GM12878 (cell line): Measurements from ENCODE around the gene ATP5MK. TPM values are rescaled to one million over a fixed set of nuclear protein-coding genes. Genes with fewer than 3 reads are reported as not detected.

Experiments
- ATAC-seq: fragments of 200-7000 bp; cut with Tn5 transposase; 3 replicates; pipeline ENCODE4 v1.9.1; 2020; ENCODE audit warnings: mild to moderate bottlenecking, moderate library complexity
- BruUV-seq: library from RNA; stranded (reverse); fragments of 400-500 nt; replicated peaks from 2 replicates; lab custom pipeline; 2021; lab: Mats Ljungman, UMichigan
- CTCF ChIA-PET: fragments of 300-600 bp; sonication (Branson Sonifier 250); formaldehyde crosslinking; extraction: SDS; loops from one replicate; lab custom pipeline; 2021; ENCODE audit warnings: inconsistent platforms; lab: Yijun Ruan, JAX
- POLR2A ChIA-PET: fragments of 350-600 bp; formaldehyde crosslinking; extraction: SDS; loops from one replicate; lab custom pipeline; 2021; ENCODE audit warnings: inconsistent platforms; lab: Charles Lee
- RAD21 ChIA-PET: fragments of 300-600 bp; sonication (Branson Sonifier 250); formaldehyde crosslinking; loops from one replicate; lab custom pipeline; 2023; ENCODE audit warnings: antibody characterized with exemption; ENCODE audit not compliant: unreplicated experiment; lab: Charles Lee
- SMC1A ChIA-PET: fragments of 300-600 bp; sonication (Branson Sonifier 250); formaldehyde crosslinking; loops from one replicate; lab custom pipeline; 2023; ENCODE audit not compliant: unreplicated experiment, uncharacterized antibody; lab: Charles Lee
- DNase-seq: peaks from one replicate; pipeline ENCODE4 v3.0.0-alpha.2; 2011; ENCODE audit warnings: low read depth, low spot score
- FAIRE-seq: peaks from 3 replicates; lab custom pipeline; 2011; peaks lifted over from hg19 to GRCh38; lab: Jason Lieb, UNC
- H2AFZ ChIP-seq: 2 replicates; pipeline ENCODE4 v1.6.0; 2011; ENCODE audit warnings: low read depth, low read length, control low read depth; ENCODE audit not compliant: control insufficient read depth
- H3K27ac ChIP-seq: 2 replicates; pipeline ENCODE4 v1.5.1; 2011; ENCODE audit warnings: control low read depth; ENCODE audit not compliant: control insufficient read depth, insufficient read depth
- H3K27me3 ChIP-seq, 2 experiments: replicated peaks in 1 of 2; 2 replicates each; pipeline versions ENCODE4 v1.6.0 to v1.6.1; 2011; ENCODE audit warnings: low read length in 1 of 2; ENCODE audit not compliant: control insufficient read depth in 2 of 2, insufficient read depth in 2 of 2
- H3K36me3 ChIP-seq, 2 experiments: 2 replicates each; pipeline ENCODE4 v1.5.1; 2011; ENCODE audit warnings: low read length in 1 of 2; ENCODE audit not compliant: control insufficient read depth in 2 of 2, insufficient read depth in 2 of 2
- H3K4me1 ChIP-seq: 2 replicates; pipeline ENCODE4 v1.6.1; 2011; ENCODE audit warnings: mild to moderate bottlenecking, low read length, moderate library complexity, mixed read lengths; ENCODE audit not compliant: control insufficient read depth, insufficient read depth
- H3K4me2 ChIP-seq: 2 replicates; pipeline ENCODE4 v1.6.0; 2011; ENCODE audit warnings: control low read depth; ENCODE audit not compliant: control insufficient read depth, insufficient read depth
- H3K4me3 ChIP-seq: fragments of 200-600 bp; sonication (generic); 2 replicates; pipeline ENCODE4 v1.5.1; 2016
- H3K79me2 ChIP-seq: 2 replicates; pipeline ENCODE4 v1.6.0; 2011; ENCODE audit warnings: low read length; ENCODE audit not compliant: control insufficient read depth, insufficient read depth
- H3K9ac ChIP-seq: 2 replicates; pipeline ENCODE4 v1.8.0; 2011; ENCODE audit warnings: low read length, control low read depth, mixed read lengths; ENCODE audit not compliant: control insufficient read depth, insufficient read depth
- H3K9me3 ChIP-seq: replicated peaks from 3 replicates; pipeline ENCODE4 v1.5.1; 2011; ENCODE audit warnings: mild to moderate bottlenecking, low read length; ENCODE audit not compliant: control insufficient read depth, insufficient read depth
- H4K20me1 ChIP-seq: 2 replicates; pipeline ENCODE4 v1.6.0; 2011; ENCODE audit not compliant: control insufficient read depth, insufficient read depth
- ATF2 ChIP-seq: IDR thresholded peaks from 2 replicates; pipeline ENCODE4 v1.6.1; 2012; ENCODE audit warnings: low read length, inconsistent platforms
- CEBPB ChIP-seq, 2 experiments: fragments of 150-350 bp in 1 of 2; IDR thresholded peaks; 2 replicates each; pipeline ENCODE4 v1.6.1; 2012 to 2014; ENCODE audit warnings: low read depth in 2 of 2, low read length in 2 of 2, borderline replicate concordance in 1 of 2, inconsistent platforms in 1 of 2
- E2F4 ChIP-seq: IDR thresholded peaks from 2 replicates; pipeline ENCODE4 v1.6.1; 2012; ENCODE audit warnings: low read depth, low read length, improper control_type of control experiment
- PML ChIP-seq: IDR thresholded peaks from 2 replicates; pipeline ENCODE4 v1.6.1; 2012; ENCODE audit warnings: low read length, inconsistent platforms
- POLR2A ChIP-seq: IDR thresholded peaks from 2 replicates; pipeline ENCODE4 v1.6.1; 2011; ENCODE audit warnings: low read depth, mild to moderate bottlenecking, low read length
- RAD51 ChIP-seq: fragments of 450-650 bp; IDR thresholded peaks from 2 replicates; pipeline ENCODE4 v1.6.1; 2016; ENCODE audit warnings: moderate library complexity, mild to moderate bottlenecking, inconsistent platforms
- RCOR1 ChIP-seq: conservative IDR thresholded peaks from 2 replicates; pipeline ENCODE4 v1.6.1; 2012; ENCODE audit warnings: low read depth, low read length, improper control_type of control experiment
- SMAD5 ChIP-seq: IDR thresholded peaks from 2 replicates; pipeline ENCODE4 v1.6.1; 2016; ENCODE audit warnings: antibody characterized with exemption, low read depth
- ZNF592 ChIP-seq: fragments of 450-650 bp; IDR thresholded peaks from 2 replicates; pipeline ENCODE4 v1.6.1; 2017; ENCODE audit warnings: mild to moderate bottlenecking, moderate library complexity
- WGBS: methylation state at CpG from one replicate; pipeline ENCODE4 v1.1.6; 2016; ENCODE audit warnings: low lambda C conversion rate; ENCODE audit not compliant: insufficient replicate concordance, insufficient coverage; ENCODE audit errors: missing lambda C conversion rate; 5-methylcytosine and 5-hydroxymethylcytosine counted together
- in situ Hi-C: fragments of 300-500 bp; cut with MboI; formaldehyde crosslinking; loops from 9 replicates; pipeline ENCODE4 v1.14.3; 2018; ENCODE audit warnings: mixed read lengths
- intact Hi-C: fragments of 100-400 bp; cut with micrococcal nuclease; formaldehyde crosslinking; loops from one replicate; pipeline ENCODE4 v1.14.2; 2022; ENCODE audit not compliant: unreplicated experiment
- polyA plus RNA-seq, 11 experiments: library from polyadenylated mRNA; depleted of rRNA in 4 of 11; unstranded in 6 of 11; stranded (reverse) in 5 of 11; fragments of >200 nt; fragmentation: Nextera tagmentation in 4 of 11; fragmentation: Illumina TruSeq in 1 of 11; extraction: Ambion mirVana in 4 of 11; extraction: Trizol in 1 of 11; gene quantifications; 1 replicate in 1 of 11; 2 replicates in 10 of 11; pipeline versions ENCODE4 v1.2.1 to v1.2.3, GENCODE V29; 2011 to 2016; ENCODE audit warnings: inconsistent platforms in 2 of 11, missing spikeins in 2 of 11, low read depth in 1 of 11
- total RNA-seq, 4 experiments: library from RNA; depleted of rRNA in 3 of 4; stranded (reverse); fragments of >200 nt in 3 of 4; fragmentation: Illumina TruSeq in 1 of 4; extraction: Trizol in 1 of 4; gene quantifications; 2 replicates each; pipeline versions ENCODE4 v1.2.1 to v1.2.3, GENCODE V29; 2013 to 2021

Gene ATP5MK
- total and polyA plus RNA-seq, 10 of the 15 experiments (the other 5 are each of a cell fraction or from before 2014, with no cell fraction given) = 240 to 1,790 (median 626) TPM

DNA sequence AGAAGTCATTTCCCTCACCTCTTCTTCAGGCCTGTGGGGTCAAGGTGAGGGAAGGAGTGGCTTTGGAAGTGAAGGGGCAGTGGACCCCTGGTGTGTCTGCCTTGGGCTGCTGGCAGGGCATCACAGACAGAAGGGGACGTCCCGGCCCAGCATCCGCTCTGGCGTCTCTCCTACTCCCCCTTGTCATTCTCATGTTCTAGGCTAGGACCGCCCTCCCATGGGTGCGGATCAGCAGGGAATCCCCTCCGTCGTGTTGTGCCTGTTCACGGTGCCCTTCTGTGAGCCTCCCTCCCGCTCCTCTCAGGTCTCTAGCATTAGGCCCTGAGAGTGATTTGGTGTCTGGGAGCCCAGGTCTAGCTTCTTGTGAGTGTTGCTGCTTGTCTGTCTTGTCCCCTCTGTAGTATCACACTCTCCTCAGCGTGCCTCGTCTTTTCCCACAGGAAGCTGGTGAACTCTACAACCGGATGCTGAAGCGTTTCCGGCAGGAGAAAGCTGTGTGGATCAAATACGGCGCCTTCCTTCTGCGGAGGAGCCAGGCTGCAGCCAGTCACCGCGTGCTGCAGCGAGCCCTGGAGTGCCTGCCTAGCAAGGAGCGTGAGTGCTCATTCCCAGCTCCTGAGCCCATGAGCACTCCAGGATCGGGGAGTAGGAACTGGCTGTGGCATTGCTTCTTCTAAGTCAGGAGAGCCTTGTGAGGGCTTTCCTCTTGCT is 47.4 kb upstream of the ATP5MK start:
- POLR2A ChIA-PET = no interaction called here
- no TSS peak for BruUV-seq
- Histone ChIP-seq H2AFZ (no peak overlapping the region), H3K9me3 (no peaks in the 10 kb centered on the region), H3K4me2 (no peak overlapping the region), H3K4me1 (0 out of 2 replicates have a peak, but pooled peaks cover 2% of the 10 kb centered on the region), H3K79me2 (peaks cover 4% of the 10 kb centered on the region; the same call in 1 of the 2 replicates), H3K36me3 (peaks cover 33 to 47% of the 10 kb centered on the region in 2 experiments), H3K27ac (no peak overlapping the region), H3K27me3 (no peaks in the 10 kb centered on the region), H3K4me3 (no peak overlapping the region), H4K20me1 (no peaks in the 10 kb centered on the region; the same call in 1 of the 2 replicates), H3K9ac (no peak overlapping the region)
- CTCF ChIA-PET = interaction anchor here (1.4 to 17.8 kb wide), 2 partner anchors 26 to 34 kb away, joined by 4 to 163 read pairs; partner anchors contain the start of gene CALHM3
- SMC1A ChIA-PET = no interaction called here
- RAD21 ChIA-PET = interaction anchor here (1.2 kb wide), 1 partner anchor 33 kb away, joined by 3 read pairs; no protein-coding TSS in a partner anchor
- FAIRE-seq = no peak
- no peak for DNase-seq
- intact Hi-C loops = no loop called here
- 89% methylated on average over 23 of the region's 23 CpGs for WGBS
- in situ Hi-C loops = no loop called here
- TF ChIP-seq POLR2A (peak; percentile 61), RCOR1 (no peak)
- no peak for ATAC-seq

- H3K9me3 ChIP-seq = no peaks in the 10 kb centered on the region
- SMC1A ChIA-PET = interaction anchor here (1.0 kb wide), 1 partner anchor 34 kb away, joined by 3 read pairs; no protein-coding TSS in a partner anchor
- no peaks in the 10 kb centered on the region for H3K79me2 ChIP-seq
- RAD21 ChIA-PET = interaction anchor here (0.9 kb wide), 1 partner anchor 35 kb away, joined by 3 read pairs; no protein-coding TSS in a partner anchor
- in situ Hi-C loops (no loop called here), intact Hi-C loops (no loop called here)
- no peak for FAIRE-seq
- no peak for ATAC-seq
- H3K9ac ChIP-seq = no peak overlapping the region
- BruUV-seq = no TSS peak
- CTCF ChIA-PET = interaction anchor here (0.7 to 17.8 kb wide), 3 partner anchors 15 to 36 kb away, joined by 3 to 163 read pairs (median 3); partner anchors contain the start of gene CALHM3
- H3K4me3 ChIP-seq = no peak overlapping the region
- H3K4me1 ChIP-seq = 0 out of 2 replicates have a peak, but pooled peaks cover 2% of the 10 kb centered on the region
- H2AFZ ChIP-seq = no peak overlapping the region
- no peak overlapping the region for H3K27ac ChIP-seq
- POLR2A ChIA-PET = interaction anchor here (0.5 to 1.5 kb wide), 2 partner anchors 9 to 127 kb away, joined by 4 to 6 read pairs; no protein-coding TSS in a partner anchor
- H3K4me2 ChIP-seq = no peak overlapping the region
- DNase-seq = no peak
- no peaks in the 10 kb centered on the region for H4K20me1 ChIP-seq
- WGBS = 85% methylated on average over 13 of the region's 13 CpGs
- H3K36me3 ChIP-seq = peaks cover 40 to 52% of the 10 kb centered on the region in 2 experiments
- H3K27me3 ChIP-seq = no peaks in the 10 kb centered on the region
- TF ChIP-seq CEBPB (IDR thresholded peaks at IDR 0.05; ENCODE audit: borderline replicate concordance in 1 of 2, low read depth in 2 of 2, low read length in 2 of 2) = no peak
- TF ChIP-seq E2F4 = no peak
- no peak for TF ChIP-seq ZNF592
- TF ChIP-seq ATF2 = no peak
- TF ChIP-seq RAD51 = no peak
- TF ChIP-seq SMAD5 = no peak
- TF ChIP-seq PML = no peak
Observed at GRCh38 chr10:103442031-103442461, 45.8 kb upstream of the ATP5MK start.
